Inferior parietal cortex (tissue), 1 donor: Measurements from ENCODE around the gene TRIM68.
A peak's percentile ranks its signal among the peaks of the same experiment; 100 is the strongest.

ENCODE experiments used
- DNase-seq: peaks from one replicate; pipeline ENCODE4 v3.0.0-alpha.2; 2016; ENCODE audit errors: extremely low spot score

The TRIM68 gene

GRCh38 chr11:4607781-4608666, at the start of gene TRIM68:
Gene TRIM68 (minus strand): TSS chr11:4608231. CDS start chr11:4605504, 2,727 bp downstream.
- peak; percentile 96 for DNase-seq

- DNase-seq, result no peak
Measured at GRCh38 chr11:4654635-4655369, 46.8 kb upstream of the TRIM68 start.

GRCh38 chr11:4647766-4648165, 39.7 kb upstream of the TRIM68 start:
- no peak for DNase-seq

DNA sequence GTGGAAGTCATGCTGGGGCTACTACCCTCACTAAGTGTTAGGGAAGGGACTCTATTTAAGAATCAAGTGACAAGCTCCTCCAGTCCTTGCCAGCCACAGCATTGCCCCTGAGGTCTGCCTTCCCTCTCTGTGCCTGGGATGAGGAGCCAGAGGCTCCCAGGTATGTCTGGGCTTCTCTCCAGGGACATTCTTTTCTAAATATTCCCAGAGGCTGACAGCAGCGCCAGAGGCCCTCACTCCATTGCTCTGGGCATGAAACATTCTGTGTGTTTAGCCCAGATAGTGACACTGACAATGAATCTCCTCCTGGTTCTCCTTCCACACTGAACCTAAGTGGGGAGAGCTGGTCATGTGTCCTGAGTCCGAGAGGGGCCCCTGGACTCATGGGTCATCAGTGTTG, 37.9 kb upstream of the TRIM68 start:
- no peak for DNase-seq

- DNase-seq, result no peak
Measured at GRCh38 chr11:4644233-4644632, 36.2 kb upstream of the TRIM68 start.

- DNase-seq, result no peak
Measured at GRCh38 chr11:4643682-4644081, 35.7 kb upstream of the TRIM68 start, which contains the start of gene OR51E1. Gene OR51E1 (plus strand): TSS chr11:4643982. CDS start chr11:4652527, 8,545 bp downstream.

- DNase-seq, result no peak
Measured at GRCh38 chr11:4643076-4643475, 35.0 kb upstream of the TRIM68 start.

DNA sequence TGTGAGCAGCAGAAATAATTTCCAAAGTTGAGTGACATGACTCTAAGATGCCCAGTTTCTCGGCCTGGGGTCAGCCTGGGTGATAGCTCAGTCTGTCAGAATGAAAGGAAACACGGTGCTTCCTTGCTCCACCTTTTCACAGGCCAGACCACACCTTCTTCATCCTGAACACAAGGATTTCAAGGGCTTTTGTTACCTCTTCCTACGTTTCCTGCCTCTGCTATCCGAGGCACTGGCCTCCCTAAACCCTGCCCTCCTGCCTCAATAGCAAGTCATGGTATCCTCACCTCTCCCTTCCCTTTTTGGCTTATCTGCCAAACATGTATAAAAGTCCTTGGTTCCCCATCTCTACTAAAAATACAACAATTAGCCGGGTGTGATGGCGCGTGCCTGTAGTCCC, 34.0 kb upstream of the TRIM68 start:
- no peak for DNase-seq

GRCh38 chr11:4641501-4641900, 33.5 kb upstream of the TRIM68 start:
- no peak for DNase-seq

GRCh38 chr11:4639931-4640330, 31.9 kb upstream of the TRIM68 start:
- no peak for DNase-seq

- no peak for DNase-seq
Measured at GRCh38 chr11:4637662-4638047, 29.6 kb upstream of the TRIM68 start.

- peak; percentile 84 for DNase-seq
Measured at GRCh38 chr11:4636962-4637661, 29.1 kb upstream of the TRIM68 start, which contains the start of gene OR51D1. Gene OR51D1 (plus strand): TSS chr11:4637477. CDS start chr11:4639791, 2,314 bp downstream.

DNA sequence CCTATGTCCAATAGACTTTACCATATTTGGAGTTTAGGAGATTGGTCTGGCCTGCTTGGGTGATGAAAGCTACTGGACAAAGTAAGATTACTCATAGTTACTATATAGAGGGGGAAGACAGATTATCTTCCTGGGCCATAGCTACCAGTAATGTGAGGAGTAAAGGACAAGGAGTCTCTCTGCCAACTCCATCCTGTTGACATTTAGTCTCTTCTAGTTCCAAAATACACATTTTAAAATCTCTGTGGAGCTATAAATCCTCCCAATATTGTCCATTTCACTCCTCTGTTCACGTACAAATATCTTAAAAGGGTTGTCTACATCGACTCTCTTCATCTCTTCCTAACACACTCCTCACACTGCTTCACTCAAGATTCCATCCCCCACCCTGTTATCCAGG, 28.1 kb upstream of the TRIM68 start:
- no peak for DNase-seq

GRCh38 chr11:4626207-4627099, 18.4 kb upstream of the TRIM68 start:
- peak; percentile 69 for DNase-seq

DNA sequence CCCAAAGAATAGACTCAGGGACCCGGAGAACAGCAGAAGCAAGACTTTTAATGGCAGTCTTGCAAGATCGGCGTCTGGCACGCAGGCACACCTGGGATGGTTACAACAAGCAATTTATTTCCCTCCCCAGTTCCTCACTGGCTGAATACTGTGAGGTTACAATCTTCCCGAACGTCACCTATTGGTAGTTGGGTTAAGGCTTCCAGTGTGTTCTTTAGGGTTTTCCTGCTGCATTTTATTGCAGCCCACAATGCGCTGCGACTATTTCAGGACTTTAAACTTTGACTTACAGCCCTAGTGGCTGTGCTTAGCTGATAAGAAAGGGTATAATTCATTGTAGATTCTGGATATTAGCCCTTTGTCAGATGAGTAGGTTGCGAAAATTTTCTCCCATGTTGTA, 11.5 kb upstream of the TRIM68 start:
- no peak for DNase-seq

DNA sequence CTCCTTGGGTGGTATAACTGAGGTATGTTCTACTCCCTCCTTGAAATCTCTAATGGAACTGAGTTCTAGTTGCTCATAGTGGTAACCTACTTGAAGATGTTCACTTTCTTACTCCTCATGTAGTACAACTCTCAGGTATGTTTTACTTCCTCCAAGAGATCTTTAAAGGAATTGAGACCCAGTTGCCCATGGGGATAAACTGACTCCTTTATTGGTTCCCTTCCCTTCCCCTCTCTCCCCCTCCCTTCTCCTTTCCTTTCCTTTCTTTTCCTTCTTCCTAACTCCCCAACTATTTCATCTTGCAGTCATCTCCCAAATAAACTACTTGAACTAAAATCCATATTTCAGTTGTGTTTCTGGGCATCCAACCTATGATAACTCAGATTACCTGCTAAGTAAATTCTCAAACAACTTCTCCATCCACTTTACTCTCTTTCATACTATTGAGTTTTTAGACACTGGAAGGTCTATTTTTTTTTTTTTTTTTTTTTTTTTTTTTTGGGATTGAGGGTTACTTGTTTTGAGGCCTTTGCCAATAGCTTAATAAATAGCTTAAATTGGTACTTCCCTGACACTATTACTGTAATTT, 7.9 kb upstream of the TRIM68 start:
- no peak for DNase-seq

DNA sequence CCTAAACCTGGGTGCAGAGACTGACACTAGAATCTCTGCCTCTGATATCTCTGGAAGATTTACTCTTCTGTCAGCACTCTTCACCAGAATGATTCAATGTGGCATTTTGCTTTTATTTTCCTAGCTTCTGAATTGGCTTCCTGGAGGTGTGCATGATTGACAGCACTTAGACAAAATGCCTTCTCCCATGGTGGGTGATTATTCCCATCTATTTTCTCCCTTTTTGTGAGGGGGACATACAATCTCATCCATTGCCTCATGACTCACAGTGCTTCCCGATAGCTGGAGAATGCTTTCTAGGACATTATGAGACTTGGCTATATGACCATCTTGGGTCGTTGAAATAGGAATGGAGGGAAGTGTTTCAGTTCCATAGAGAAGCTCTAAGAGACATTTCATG, 4.0 kb upstream of the TRIM68 start:
- no peak for DNase-seq

- DNase-seq, result no peak
Measured at GRCh38 chr11:4610258-4610935, 2.4 kb upstream of the TRIM68 start.

GRCh38 chr11:4607096-4607495, 935 bp downstream of the TRIM68 start:
- no peak for DNase-seq
